ENCODE data around the gene OMD. TPM values are rescaled to one million over a fixed set of nuclear protein-coding genes. Genes with fewer than 3 reads are reported as not detected.

The OMD gene
- total RNA-seq, 2 donors from 2014 or later = 22.7 to 26.5 TPM

DNA sequence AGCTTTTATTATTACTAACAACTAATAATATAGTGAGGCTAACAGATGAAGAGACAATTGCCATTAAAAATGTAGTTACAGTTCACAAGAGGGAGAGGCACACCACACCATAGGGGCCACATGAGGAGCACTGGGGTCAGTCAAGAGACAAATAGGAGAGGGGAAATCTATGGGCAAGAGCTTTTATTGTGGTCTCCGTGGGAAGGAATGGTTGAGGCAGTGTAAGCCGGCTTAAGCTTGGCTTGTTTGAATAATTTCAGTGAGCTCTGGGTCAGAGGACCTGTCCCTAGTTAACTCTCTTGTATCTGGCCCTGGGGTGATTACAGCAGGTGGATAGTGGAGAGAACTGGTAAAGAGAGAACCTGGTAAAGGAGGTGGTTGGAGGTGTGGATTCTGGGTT, 55.2 kb downstream of the OMD start:
- Histone ChIP-seq H3K36me3 (no peaks in the 10 kb centered on the region), H3K27ac (no peak overlapping the region), H3K4me1 (no peaks in the 10 kb centered on the region), H3K27me3 (no peaks in the 10 kb centered on the region), H3K9me3 (peaks cover 0 to 20% of the 10 kb centered on the region in 2 donors), H3K4me3 (no peak overlapping the region)
- TF ChIP-seq, protein P1, sequence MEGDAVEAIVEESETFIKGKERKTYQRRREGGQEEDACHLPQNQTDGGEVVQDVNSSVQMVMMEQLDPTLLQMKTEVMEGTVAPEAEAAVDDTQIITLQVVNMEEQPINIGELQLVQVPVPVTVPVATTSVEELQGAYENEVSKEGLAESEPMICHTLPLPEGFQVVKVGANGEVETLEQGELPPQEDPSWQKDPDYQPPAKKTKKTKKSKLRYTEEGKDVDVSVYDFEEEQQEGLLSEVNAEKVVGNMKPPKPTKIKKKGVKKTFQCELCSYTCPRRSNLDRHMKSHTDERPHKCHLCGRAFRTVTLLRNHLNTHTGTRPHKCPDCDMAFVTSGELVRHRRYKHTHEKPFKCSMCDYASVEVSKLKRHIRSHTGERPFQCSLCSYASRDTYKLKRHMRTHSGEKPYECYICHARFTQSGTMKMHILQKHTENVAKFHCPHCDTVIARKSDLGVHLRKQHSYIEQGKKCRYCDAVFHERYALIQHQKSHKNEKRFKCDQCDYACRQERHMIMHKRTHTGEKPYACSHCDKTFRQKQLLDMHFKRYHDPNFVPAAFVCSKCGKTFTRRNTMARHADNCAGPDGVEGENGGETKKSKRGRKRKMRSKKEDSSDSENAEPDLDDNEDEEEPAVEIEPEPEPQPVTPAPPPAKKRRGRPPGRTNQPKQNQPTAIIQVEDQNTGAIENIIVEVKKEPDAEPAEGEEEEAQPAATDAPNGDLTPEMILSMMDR (IDR thresholded peaks at IDR 0.05) = no peak
- no peak for DNase-seq (ENCODE audit: low spot score)

Other genes starting within 250 kb of the OMD start
- gene IARS1, start 130.8 kb downstream of the OMD start, total RNA-seq = 10 to 100 TPM; 40.1 to 55.1 TPM
- gene NOL8, start 99.1 kb downstream of the OMD start, total RNA-seq = 10 to 100 TPM; 11.4 to 12.3 TPM
- gene CENPP, start 98.5 kb downstream of the OMD start, total RNA-seq = 1 to 10 TPM; 1.1 to 1.2 TPM
- gene OGN, start 19.9 kb downstream of the OMD start, total RNA-seq = 10 to 100 TPM; 15.5 to 39.1 TPM
- gene ASPN, start 58.0 kb upstream of the OMD start, total RNA-seq = 10 to 100 TPM in 1 of 2 donors, 1 to 10 TPM in 1; 3.9 to 29.0 TPM
- 10 to 100 TPM in 1 of 2 donors, 1 to 10 TPM in 1; 7.3 to 18.5 TPM for gene ECM2, start 111.5 kb upstream of the OMD start, total RNA-seq
- gene IPPK, start 245.7 kb upstream of the OMD start, total RNA-seq = 10 to 100 TPM in 1 of 2 donors, 1 to 10 TPM in 1; 8.9 to 13.1 TPM

Measured in right atrium auricular region (tissue), 2 donors.